ENCODE data around the gene FREM1. TPM values are rescaled to one million over a fixed set of nuclear protein-coding genes. Genes with fewer than 3 reads are reported as not detected.

FREM1 gene
- total RNA-seq, 4 donors from 2014 or later, result 1.3 to 5.0 (median 2.2) TPM

DNA sequence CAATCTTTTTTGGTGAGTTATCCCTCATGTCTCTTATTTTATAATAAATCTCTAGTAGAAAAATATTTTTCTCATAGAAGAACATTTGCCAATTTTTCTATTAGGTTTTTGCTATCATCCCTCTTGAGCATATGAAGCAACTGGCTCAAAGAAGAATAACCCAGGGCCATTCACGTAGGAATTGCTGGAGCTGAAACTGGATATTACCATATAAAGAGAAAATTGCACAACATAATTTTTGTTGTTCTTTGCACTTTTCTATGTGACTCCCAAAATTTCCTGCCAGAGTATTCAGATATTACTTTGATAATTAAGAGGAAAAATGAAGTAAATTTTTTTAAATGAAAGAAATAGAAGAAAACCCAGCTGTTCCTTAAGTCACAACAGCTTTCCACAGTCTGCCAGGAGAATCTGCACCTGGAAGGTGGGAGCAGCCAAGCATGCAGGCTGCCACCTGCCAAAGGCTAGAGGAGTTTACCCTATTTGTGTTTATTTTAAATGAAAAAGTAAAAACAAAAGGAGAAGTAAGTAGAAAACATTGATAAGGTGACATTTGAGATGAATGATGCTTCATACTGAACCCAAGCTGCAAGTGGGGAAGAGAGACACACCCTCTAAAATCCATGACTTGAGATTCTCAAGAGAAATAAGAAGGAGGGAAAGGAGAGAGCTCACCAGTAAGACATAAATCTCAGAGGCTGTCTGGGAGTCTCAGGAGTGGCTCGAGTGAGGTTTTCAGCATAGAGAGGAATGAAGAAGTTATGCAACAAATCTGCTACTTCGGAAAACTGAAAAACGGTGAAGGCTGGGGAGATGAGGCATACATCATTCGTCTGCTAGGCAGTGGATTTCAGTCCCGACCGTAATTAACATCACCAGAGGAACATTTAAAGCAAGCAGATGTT lies 31.5 kb upstream of the FREM1 start:
- TF ChIP-seq, protein P1, sequence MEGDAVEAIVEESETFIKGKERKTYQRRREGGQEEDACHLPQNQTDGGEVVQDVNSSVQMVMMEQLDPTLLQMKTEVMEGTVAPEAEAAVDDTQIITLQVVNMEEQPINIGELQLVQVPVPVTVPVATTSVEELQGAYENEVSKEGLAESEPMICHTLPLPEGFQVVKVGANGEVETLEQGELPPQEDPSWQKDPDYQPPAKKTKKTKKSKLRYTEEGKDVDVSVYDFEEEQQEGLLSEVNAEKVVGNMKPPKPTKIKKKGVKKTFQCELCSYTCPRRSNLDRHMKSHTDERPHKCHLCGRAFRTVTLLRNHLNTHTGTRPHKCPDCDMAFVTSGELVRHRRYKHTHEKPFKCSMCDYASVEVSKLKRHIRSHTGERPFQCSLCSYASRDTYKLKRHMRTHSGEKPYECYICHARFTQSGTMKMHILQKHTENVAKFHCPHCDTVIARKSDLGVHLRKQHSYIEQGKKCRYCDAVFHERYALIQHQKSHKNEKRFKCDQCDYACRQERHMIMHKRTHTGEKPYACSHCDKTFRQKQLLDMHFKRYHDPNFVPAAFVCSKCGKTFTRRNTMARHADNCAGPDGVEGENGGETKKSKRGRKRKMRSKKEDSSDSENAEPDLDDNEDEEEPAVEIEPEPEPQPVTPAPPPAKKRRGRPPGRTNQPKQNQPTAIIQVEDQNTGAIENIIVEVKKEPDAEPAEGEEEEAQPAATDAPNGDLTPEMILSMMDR (IDR thresholded peaks at IDR 0.05), result no peak
- ATAC-seq (ENCODE audit: low FRiP score) (peak; percentile 93), DNase-seq (ENCODE audit: low spot score) (no peak)

DNA sequence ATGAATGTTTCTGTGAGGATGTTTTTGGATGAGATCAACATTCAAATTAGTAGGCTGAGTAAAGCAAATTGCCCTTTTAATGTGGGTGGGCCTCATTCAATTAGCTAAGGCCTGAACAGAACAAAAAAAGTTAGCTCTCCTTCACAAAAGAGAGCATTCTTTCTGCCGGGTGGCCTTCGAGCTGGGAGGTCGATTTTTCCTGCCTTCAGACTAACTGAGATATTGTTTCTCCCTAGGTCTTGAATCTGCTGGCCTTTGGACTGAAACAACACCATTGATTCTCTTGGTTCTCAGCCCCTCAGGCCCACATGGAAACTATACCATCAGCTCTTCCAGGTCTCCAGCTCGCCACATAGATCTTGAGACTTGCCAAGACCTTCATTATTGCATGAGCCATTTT lies 29.1 kb upstream of the FREM1 start:
- ATAC-seq (ENCODE audit: low FRiP score), result no peak
- no peak for DNase-seq (ENCODE audit: low spot score)
- TF ChIP-seq, protein P1 (IDR thresholded peaks at IDR 0.05), result no peak

DNA sequence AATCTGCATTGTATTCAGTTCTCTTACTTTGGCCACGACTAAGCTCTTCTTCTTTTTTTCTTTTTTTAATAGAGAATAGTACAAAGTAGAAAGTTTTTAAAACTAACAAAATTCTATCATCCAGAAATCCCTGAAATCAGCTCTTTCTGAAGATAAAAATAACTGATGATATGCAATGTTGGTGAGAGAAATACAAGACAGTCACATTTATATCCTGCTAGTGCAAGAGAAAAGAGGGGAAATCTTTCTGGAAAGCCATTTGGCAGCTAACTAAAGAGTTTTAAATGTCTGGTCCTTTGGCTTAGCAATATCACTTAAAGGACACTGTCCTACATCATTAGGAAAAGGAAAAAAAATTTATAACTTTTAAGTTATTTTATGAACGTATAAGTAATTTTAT lies 27.0 kb upstream of the FREM1 start:
- no peak for DNase-seq (ENCODE audit: low spot score)
- ATAC-seq (ENCODE audit: low FRiP score), result no peak
- TF ChIP-seq, protein P1 (IDR thresholded peaks at IDR 0.05), result no peak

DNA sequence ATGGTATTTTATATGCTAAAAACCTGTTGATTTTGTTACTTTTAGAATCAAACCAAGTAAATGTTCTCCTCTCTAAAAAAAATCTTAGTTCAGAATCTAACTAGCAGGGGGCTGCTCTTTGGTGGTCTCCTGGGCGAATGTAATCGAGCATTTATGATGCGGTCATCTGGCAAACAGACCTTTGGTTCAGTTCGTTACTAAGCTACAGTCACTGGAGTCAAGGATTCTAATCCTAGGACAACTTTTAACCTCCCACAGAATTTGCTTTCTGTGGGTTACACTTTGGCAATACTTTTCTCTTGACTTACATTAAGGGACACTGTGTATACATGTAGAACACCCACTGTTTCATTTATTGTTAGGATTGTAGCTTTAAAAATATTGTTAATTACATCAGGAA lies 26.3 kb upstream of the FREM1 start:
- TF ChIP-seq, protein P1 (IDR thresholded peaks at IDR 0.05), result no peak

DNA sequence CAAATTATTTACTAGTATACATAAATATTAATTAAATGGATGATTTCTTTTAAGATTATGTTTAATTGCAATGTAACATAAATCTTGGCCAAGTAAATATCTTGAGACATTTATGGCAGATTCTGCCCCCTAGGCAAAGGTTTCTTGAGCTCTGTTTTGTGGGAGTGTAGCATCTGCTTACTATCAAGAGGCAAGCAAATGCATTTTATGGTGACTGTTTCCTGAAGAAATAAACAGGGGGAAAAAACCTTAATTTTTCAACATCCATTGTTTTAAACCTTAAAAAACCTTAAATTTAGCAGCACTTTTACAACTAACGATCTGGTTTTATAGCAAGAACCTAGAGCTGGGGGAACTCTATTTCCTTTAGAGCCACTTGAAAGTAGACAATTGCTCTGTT lies 25.7 kb upstream of the FREM1 start:
- DNase-seq (ENCODE audit: low spot score) (no peak), ATAC-seq (ENCODE audit: low FRiP score) (no peak)
- TF ChIP-seq, protein P1 (IDR thresholded peaks at IDR 0.05), result no peak

More for the DNA sequence above, 26.3 kb upstream of the FREM1 start:
- ATAC-seq (ENCODE audit: low FRiP score) (no peak), DNase-seq (ENCODE audit: low spot score) (no peak)

DNA sequence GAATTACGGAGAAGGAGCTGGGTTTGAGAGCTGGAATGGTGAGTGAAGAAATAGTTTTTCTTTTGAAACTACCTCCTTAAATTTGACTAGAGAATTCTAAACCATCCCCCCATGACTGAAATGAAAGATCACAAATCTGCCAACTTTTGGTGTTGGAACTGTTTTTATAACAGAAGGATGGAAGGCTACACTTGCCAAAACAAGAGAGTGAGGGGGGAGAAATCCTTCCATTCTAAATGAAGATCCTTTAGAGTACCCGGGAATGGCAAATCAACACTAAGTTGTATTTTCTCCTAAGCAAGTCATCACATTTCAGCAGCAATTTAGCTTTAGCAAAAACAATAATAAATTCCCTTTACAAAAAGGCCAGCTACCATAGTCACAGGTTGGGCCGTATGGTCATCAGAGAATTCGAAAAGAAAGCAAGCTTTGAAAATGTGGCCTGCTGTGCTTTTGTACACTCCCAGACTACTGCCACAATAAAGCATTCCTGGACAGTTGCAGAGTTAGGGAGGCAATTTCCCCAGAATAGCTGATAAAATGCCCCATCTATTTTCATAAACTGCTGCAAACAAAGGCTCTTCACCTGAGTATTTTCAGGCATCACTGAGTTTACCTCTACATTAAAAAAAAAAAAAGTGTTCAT lies 25.0 kb upstream of the FREM1 start:
- ATAC-seq (ENCODE audit: low FRiP score) (no peak), DNase-seq (ENCODE audit: low spot score) (no peak)
- TF ChIP-seq, protein P1 (IDR thresholded peaks at IDR 0.05), result no peak
